Tibial nerve (tissue), 4 donors: ENCODE measurements around the gene PLGRKT. TPM values are rescaled to one million over a fixed set of nuclear protein-coding genes. Genes with fewer than 3 reads are reported as not detected.

Experiments used
- DNase-seq, 2 donors: peaks; one replicate each; pipeline ENCODE4 v3.0.0-alpha.2; 2019; ENCODE audit warnings: low spot score in 2 of 2
- H3K27ac ChIP-seq, 4 donors: fragments of 200-600 bp; sonication (generic) in 3 of 4; one replicate each; pipeline ENCODE4 v1.5.1; 2017 to 2019; ENCODE audit warnings: mild to moderate bottlenecking in 1 of 4
- H3K27me3 ChIP-seq, 2 donors: fragments of 200-600 bp; sonication (generic) in 1 of 2; one replicate each; pipeline versions ENCODE4 v1.5.1 to v1.6.0; 2017 to 2019
- H3K36me3 ChIP-seq, 3 donors: fragments of 200-600 bp; sonication (generic); one replicate each; pipeline ENCODE4 v1.5.1; 2018 to 2019
- H3K4me1 ChIP-seq, 4 donors: fragments of 200-600 bp; sonication (generic) in 3 of 4; one replicate each; pipeline ENCODE4 v1.5.1; 2017 to 2019
- H3K4me3 ChIP-seq, 4 donors: fragments of 200-600 bp; sonication (generic) in 3 of 4; one replicate each; pipeline ENCODE4 v1.5.1; 2017 to 2019; ENCODE audit warnings: mild to moderate bottlenecking in 1 of 4, moderate library complexity in 1 of 4
- H3K9me3 ChIP-seq, 4 donors: fragments of 200-600 bp; sonication (generic) in 3 of 4; one replicate each; pipeline ENCODE4 v1.5.1; 2017 to 2019
- CTCF ChIP-seq, 5 experiments: fragments of 200-600 bp in 3 of 5; fragments of 450-650 bp in 2 of 5; sonication (generic) in 3 of 5; IDR thresholded peaks; one replicate each; pipeline ENCODE4 v1.5.1; 2016 to 2019; ENCODE audit warnings: antibody characterized with exemption in 5 of 5, mild to moderate bottlenecking in 3 of 5, moderate library complexity in 2 of 5
- EP300 ChIP-seq, 2 donors: sonication (generic); formaldehyde crosslinking; IDR thresholded peaks; one replicate each; pipeline ENCODE4 v1.6.1; 2017; ENCODE audit warnings: antibody characterized with exemption in 2 of 2, mild to moderate bottlenecking in 1 of 2
- POLR2A ChIP-seq, 2 donors: fragments of 450-650 bp; IDR thresholded peaks; one replicate each; pipeline ENCODE4 v1.6.1; 2017; ENCODE audit warnings: antibody characterized with exemption in 2 of 2, mild to moderate bottlenecking in 2 of 2, moderate library complexity in 2 of 2
- WGBS, 2 donors: methylation state at CpG; one replicate each; pipeline ENCODE4 v1.1.5; 2018; 5-methylcytosine and 5-hydroxymethylcytosine counted together
- total RNA-seq, 4 donors: library from RNA; depleted of rRNA; stranded (reverse); fragments of >200 nt; gene quantifications; one replicate each; pipeline ENCODE4 v1.1.0, GENCODE V29; 2016

The PLGRKT gene
- total RNA-seq, 4 donors from 2014 or later: 8.4 to 12.0 (median 9.3) TPM

- Histone ChIP-seq H3K9me3 (no peaks in the 10 kb centered on the region), H3K4me3 (no peak overlapping the region), H3K27ac (no peak overlapping the region), H3K4me1 (no peaks in the 10 kb centered on the region), H3K36me3 (peaks cover 0 to 54% (median 0%) of the 10 kb centered on the region in 3 donors), H3K27me3 (no peaks in the 10 kb centered on the region)
- WGBS, 2 donors: 93 to 94% methylated on average over 2 of the region's 2 CpGs
- no peak for TF ChIP-seq EP300 (IDR thresholded peaks at IDR 0.05)
- TF ChIP-seq POLR2A (IDR thresholded peaks at IDR 0.05): no peak
- TF ChIP-seq CTCF (IDR thresholded peaks at IDR 0.05): no peak
- DNase-seq: no peak
Observed at GRCh38 chr9:5428794-5429528, 8.8 kb downstream of the PLGRKT start.

- Histone ChIP-seq H3K36me3 (peaks cover 0 to 46% (median 0%) of the 10 kb centered on the region in 3 donors), H3K4me3 (no peak overlapping the region), H3K9me3 (no peaks in the 10 kb centered on the region), H3K27me3 (no peaks in the 10 kb centered on the region), H3K4me1 (no peaks in the 10 kb centered on the region), H3K27ac (no peak overlapping the region)
- no peak for DNase-seq
- 72 to 73% methylated on average over 3 of the region's 3 CpGs for WGBS, 2 donors
- no peak for TF ChIP-seq EP300 (IDR thresholded peaks at IDR 0.05)
- no peak for TF ChIP-seq CTCF (IDR thresholded peaks at IDR 0.05)
- TF ChIP-seq POLR2A (IDR thresholded peaks at IDR 0.05): no peak
Observed at GRCh38 chr9:5428172-5428571, 9.6 kb downstream of the PLGRKT start.

- no peak for DNase-seq
- H3K4me3 ChIP-seq: no peak overlapping the region
- TF ChIP-seq POLR2A (IDR thresholded peaks at IDR 0.05) (no peak), CTCF (IDR thresholded peaks at IDR 0.05) (no peak), EP300 (IDR thresholded peaks at IDR 0.05) (no peak)
- no peak overlapping the region for H3K27ac ChIP-seq
- no peaks in the 10 kb centered on the region for H3K27me3 ChIP-seq
- H3K9me3 ChIP-seq: no peaks in the 10 kb centered on the region
- H3K36me3 ChIP-seq: peaks cover 0 to 35% (median 0%) of the 10 kb centered on the region in 3 donors
- no peaks in the 10 kb centered on the region for H3K4me1 ChIP-seq
Observed at GRCh38 chr9:5427005-5427404, 10.7 kb downstream of the PLGRKT start.

GRCh38 chr9:5425006-5425628 is 12.6 kb downstream of the PLGRKT start:
- H3K9me3 ChIP-seq: no peaks in the 10 kb centered on the region
- H3K27me3 ChIP-seq: no peaks in the 10 kb centered on the region
- no peak for DNase-seq
- peaks cover 0 to 25% (median 0%) of the 10 kb centered on the region in 3 donors for H3K36me3 ChIP-seq
- WGBS, 2 donors: 89 to 90% methylated on average over 2 of the region's 2 CpGs
- TF ChIP-seq CTCF (IDR thresholded peaks at IDR 0.05): peak in 1 of 5 experiments; percentile 32
- TF ChIP-seq POLR2A (IDR thresholded peaks at IDR 0.05): no peak
- TF ChIP-seq EP300 (IDR thresholded peaks at IDR 0.05): no peak
- H3K27ac ChIP-seq: no peak overlapping the region
- H3K4me1 ChIP-seq: no peaks in the 10 kb centered on the region
- H3K4me3 ChIP-seq: no peak overlapping the region

GRCh38 chr9:5422276-5422675 is 15.4 kb downstream of the PLGRKT start:
- 82 to 87% methylated on average over 1 of the region's 1 CpG for WGBS, 2 donors
- no peak for TF ChIP-seq CTCF (IDR thresholded peaks at IDR 0.05)
- no peak overlapping the region for H3K27ac ChIP-seq

More at GRCh38 chr9:5422276-5422675, 15.4 kb downstream of the PLGRKT start:
- Histone ChIP-seq H3K4me3 (no peak overlapping the region), H3K4me1 (no peaks in the 10 kb centered on the region), H3K27me3 (no peaks in the 10 kb centered on the region), H3K36me3 (peaks cover 0 to 14% (median 0%) of the 10 kb centered on the region in 3 donors), H3K9me3 (no peaks in the 10 kb centered on the region)
- DNase-seq: no peak
